ENCODE measurements around the gene SCFD1. TPM values are rescaled to one million over a fixed set of nuclear protein-coding genes. Genes with fewer than 3 reads are reported as not detected.

The SCFD1 gene
- total RNA-seq, 1 donor, result 139 TPM

Other genes with a start within 250 kb of the SCFD1 start
- gene G2E3, start 63.2 kb upstream of the SCFD1 start, total RNA-seq, result 39.9 TPM